Measurements from ENCODE around the gene AGBL1.

The AGBL1 gene

GRCh38 chr15:86515625-86516024 is 436.0 kb downstream of the AGBL1 start:
- TF ChIP-seq FOXP2 (optimal IDR thresholded peaks at IDR 0.05; ENCODE audit: borderline replicate concordance, extremely low read depth, extremely low read length, insufficient read depth), result no peak
- no peak for TF ChIP-seq SIN3A (IDR thresholded peaks at IDR 0.05; ENCODE audit: borderline replicate concordance, insufficient read depth, low read length)
- no peak for TF ChIP-seq POLR2AphosphoS5 (IDR thresholded peaks at IDR 0.05; ENCODE audit: low read depth, low read length)

DNA sequence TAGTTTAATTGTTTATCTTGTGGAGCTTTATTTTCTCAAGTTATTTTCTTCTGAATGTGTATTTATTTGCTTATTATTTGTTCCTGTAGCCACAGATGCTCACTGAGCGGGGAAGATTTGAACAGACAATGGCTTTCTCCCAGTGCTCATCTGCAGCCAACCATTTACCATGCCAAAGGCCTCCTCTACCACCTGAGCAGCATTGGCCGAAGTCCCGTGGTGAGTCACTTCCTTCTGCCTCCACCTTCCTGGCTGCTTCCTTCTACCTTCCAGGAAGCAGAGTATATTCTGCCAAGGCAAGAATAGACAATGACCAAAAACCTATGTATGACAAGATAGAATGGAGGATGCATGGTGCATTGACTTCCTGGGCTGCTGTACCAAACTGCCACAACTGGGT is 443.1 kb downstream of the AGBL1 start:
- TF ChIP-seq, protein P1, sequence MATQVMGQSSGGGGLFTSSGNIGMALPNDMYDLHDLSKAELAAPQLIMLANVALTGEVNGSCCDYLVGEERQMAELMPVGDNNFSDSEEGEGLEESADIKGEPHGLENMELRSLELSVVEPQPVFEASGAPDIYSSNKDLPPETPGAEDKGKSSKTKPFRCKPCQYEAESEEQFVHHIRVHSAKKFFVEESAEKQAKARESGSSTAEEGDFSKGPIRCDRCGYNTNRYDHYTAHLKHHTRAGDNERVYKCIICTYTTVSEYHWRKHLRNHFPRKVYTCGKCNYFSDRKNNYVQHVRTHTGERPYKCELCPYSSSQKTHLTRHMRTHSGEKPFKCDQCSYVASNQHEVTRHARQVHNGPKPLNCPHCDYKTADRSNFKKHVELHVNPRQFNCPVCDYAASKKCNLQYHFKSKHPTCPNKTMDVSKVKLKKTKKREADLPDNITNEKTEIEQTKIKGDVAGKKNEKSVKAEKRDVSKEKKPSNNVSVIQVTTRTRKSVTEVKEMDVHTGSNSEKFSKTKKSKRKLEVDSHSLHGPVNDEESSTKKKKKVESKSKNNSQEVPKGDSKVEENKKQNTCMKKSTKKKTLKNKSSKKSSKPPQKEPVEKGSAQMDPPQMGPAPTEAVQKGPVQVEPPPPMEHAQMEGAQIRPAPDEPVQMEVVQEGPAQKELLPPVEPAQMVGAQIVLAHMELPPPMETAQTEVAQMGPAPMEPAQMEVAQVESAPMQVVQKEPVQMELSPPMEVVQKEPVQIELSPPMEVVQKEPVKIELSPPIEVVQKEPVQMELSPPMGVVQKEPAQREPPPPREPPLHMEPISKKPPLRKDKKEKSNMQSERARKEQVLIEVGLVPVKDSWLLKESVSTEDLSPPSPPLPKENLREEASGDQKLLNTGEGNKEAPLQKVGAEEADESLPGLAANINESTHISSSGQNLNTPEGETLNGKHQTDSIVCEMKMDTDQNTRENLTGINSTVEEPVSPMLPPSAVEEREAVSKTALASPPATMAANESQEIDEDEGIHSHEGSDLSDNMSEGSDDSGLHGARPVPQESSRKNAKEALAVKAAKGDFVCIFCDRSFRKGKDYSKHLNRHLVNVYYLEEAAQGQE (IDR thresholded peaks at IDR 0.05; ENCODE audit: insufficient read depth in 1 of 2, low read depth in 2 of 2, low read length in 2 of 2), result no peak
- TF ChIP-seq TAF1 (IDR thresholded peaks at IDR 0.05; ENCODE audit: borderline replicate concordance, insufficient read depth, low read length) (no peak), FOXP2 (optimal IDR thresholded peaks at IDR 0.05; ENCODE audit: borderline replicate concordance, extremely low read depth, extremely low read length, insufficient read depth) (no peak), POLR2AphosphoS5 (IDR thresholded peaks at IDR 0.05; ENCODE audit: low read depth, low read length) (no peak), SIN3A (IDR thresholded peaks at IDR 0.05; ENCODE audit: borderline replicate concordance, insufficient read depth, low read length) (no peak)

GRCh38 chr15:86526938-86527690 is 447.4 kb downstream of the AGBL1 start:
- TF ChIP-seq TAF1 (IDR thresholded peaks at IDR 0.05; ENCODE audit: borderline replicate concordance, insufficient read depth, low read length) (no peak), SIN3A (IDR thresholded peaks at IDR 0.05; ENCODE audit: borderline replicate concordance, insufficient read depth, low read length) (no peak), POLR2AphosphoS5 (IDR thresholded peaks at IDR 0.05; ENCODE audit: low read depth, low read length) (no peak), FOXP2 (optimal IDR thresholded peaks at IDR 0.05; ENCODE audit: borderline replicate concordance, extremely low read depth, extremely low read length, insufficient read depth) (no peak)
- TF ChIP-seq, protein P1 (IDR thresholded peaks at IDR 0.05; ENCODE audit: insufficient read depth in 1 of 2, low read depth in 2 of 2, low read length in 2 of 2), result no peak

DNA sequence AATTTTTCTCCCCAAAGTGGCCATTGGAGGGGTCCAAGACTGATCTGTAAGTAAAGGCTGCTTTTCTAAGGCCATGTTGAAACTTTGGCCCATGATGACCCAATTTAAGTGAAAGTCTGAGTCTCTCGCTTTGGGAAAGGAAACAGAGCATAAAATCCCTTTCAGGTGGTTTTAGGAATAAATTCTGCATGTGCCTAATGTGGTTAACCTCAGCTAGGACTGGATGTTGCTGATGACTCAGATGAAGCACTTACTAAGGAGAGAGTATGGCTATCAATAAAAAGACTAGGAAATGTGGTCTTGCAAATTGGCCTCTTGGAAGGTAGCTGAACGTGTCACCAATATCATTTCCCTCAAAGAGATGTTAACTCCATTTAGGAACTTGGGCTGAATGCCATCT is 458.5 kb downstream of the AGBL1 start:
- TF ChIP-seq SIN3A (IDR thresholded peaks at IDR 0.05; ENCODE audit: borderline replicate concordance, insufficient read depth, low read length) (no peak), TAF1 (IDR thresholded peaks at IDR 0.05; ENCODE audit: borderline replicate concordance, insufficient read depth, low read length) (no peak), FOXP2 (optimal IDR thresholded peaks at IDR 0.05; ENCODE audit: borderline replicate concordance, extremely low read depth, extremely low read length, insufficient read depth) (no peak), POLR2AphosphoS5 (IDR thresholded peaks at IDR 0.05; ENCODE audit: low read depth, low read length) (no peak)
- TF ChIP-seq, protein P1 (IDR thresholded peaks at IDR 0.05; ENCODE audit: insufficient read depth in 1 of 2, low read depth in 2 of 2, low read length in 2 of 2), result no peak

DNA sequence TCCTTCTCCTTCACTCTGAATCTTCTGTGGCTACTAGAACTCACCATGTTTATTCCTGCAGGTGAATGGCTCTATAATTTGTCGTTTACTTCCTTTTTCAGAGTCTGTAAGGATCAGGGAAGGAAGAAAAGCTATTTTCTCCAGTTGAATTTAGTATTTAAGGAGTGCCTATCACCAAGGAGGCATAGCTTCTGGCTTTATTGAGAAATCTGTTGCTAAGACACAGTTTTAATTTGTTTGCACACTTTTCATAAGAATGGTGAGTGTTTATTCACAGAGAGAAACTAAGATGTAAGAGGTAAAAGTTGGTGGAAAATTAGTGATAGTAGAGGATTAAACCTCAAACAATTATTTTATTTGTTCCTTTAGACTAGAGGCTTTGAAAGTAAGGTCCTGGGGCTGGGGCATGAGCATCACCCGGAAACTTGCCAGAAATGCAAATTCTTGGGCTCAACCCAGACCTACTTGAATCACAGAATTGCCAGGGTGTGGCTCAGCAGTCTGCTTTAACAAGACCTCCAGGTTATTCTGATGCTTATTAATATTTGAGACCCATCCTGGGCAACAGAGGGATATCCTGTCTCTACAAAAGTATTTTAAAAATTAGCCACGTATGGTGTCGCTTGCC is 461.3 kb downstream of the AGBL1 start:
- TF ChIP-seq POLR2AphosphoS5 (IDR thresholded peaks at IDR 0.05; ENCODE audit: low read depth, low read length) (no peak), FOXP2 (optimal IDR thresholded peaks at IDR 0.05; ENCODE audit: borderline replicate concordance, extremely low read depth, extremely low read length, insufficient read depth) (no peak)
- TF ChIP-seq, protein P1 (IDR thresholded peaks at IDR 0.05; ENCODE audit: insufficient read depth in 1 of 2, low read depth in 2 of 2, low read length in 2 of 2), result no peak

Data from PFSK-1 (cell line).